Naive B cell (primary cell): ENCODE results near the gene CYP2B6. TPM values are rescaled to one million over a fixed set of nuclear protein-coding genes. Genes with fewer than 3 reads are reported as not detected.
"Not testable (repeated sequence)": the region's sequence is repeated elsewhere in the genome, so short reads cannot be mapped to it uniquely, and the experiment has no call there.

Experiments used
- ATAC-seq, 2 donors: fragments of 150-1000 bp; cut with Tn5 transposase; 2 replicates each; pipeline ENCODE4 v1.10.0; 2021; ENCODE audit warnings: low read depth in 2 of 2, mild to moderate bottlenecking in 2 of 2, moderate library complexity in 2 of 2
- DNase-seq: peaks from one replicate; pipeline ENCODE4 v3.0.0; 2022
- H3K27ac Mint-ChIP-seq, 6 donors: one replicate each; pipeline ENCODE4 v1.8.0; 2020 to 2022; ENCODE audit warnings: mild to moderate bottlenecking in 6 of 6, mixed read lengths in 6 of 6, moderate library complexity in 5 of 6, inconsistent platforms in 2 of 6
- H3K27me3 Mint-ChIP-seq, 3 donors: one replicate each; pipeline ENCODE4 v1.8.0; 2021 to 2022; ENCODE audit warnings: mixed read lengths in 3 of 3, mild to moderate bottlenecking in 1 of 3
- H3K36me3 Mint-ChIP-seq, 2 donors: one replicate each; pipeline ENCODE4 v1.8.0; 2020 to 2022; ENCODE audit warnings: mixed read lengths in 2 of 2, inconsistent platforms in 1 of 2, mild to moderate bottlenecking in 1 of 2
- H3K4me1 Mint-ChIP-seq, 3 donors: one replicate each; pipeline ENCODE4 v1.8.0; 2020 to 2022; ENCODE audit warnings: mixed read lengths in 3 of 3, inconsistent platforms in 1 of 3, mild to moderate bottlenecking in 1 of 3, moderate library complexity in 1 of 3
- H3K4me3 Mint-ChIP-seq, 8 donors: one replicate each; pipeline ENCODE4 v1.8.0; 2020 to 2022; ENCODE audit warnings: mild to moderate bottlenecking in 8 of 8, mixed read lengths in 8 of 8, moderate library complexity in 8 of 8, inconsistent platforms in 2 of 8
- H3K9me3 Mint-ChIP-seq, 7 donors: one replicate each; pipeline ENCODE4 v1.8.0; 2020 to 2022; ENCODE audit warnings: mixed read lengths in 7 of 7, mild to moderate bottlenecking in 5 of 7, inconsistent platforms in 2 of 7, moderate library complexity in 1 of 7
- polyA plus RNA-seq, 6 donors: library from polyadenylated mRNA; unstranded; fragments of 300-500 nt; fragmentation: Illumina TruSeq; gene quantifications; one replicate each; pipeline ENCODE4 v1.2.3, GENCODE V29; 2021; ENCODE audit warnings: low read depth in 6 of 6

The CYP2B6 gene
- polyA plus RNA-seq, 6 donors from 2014 or later: not detected

DNA sequence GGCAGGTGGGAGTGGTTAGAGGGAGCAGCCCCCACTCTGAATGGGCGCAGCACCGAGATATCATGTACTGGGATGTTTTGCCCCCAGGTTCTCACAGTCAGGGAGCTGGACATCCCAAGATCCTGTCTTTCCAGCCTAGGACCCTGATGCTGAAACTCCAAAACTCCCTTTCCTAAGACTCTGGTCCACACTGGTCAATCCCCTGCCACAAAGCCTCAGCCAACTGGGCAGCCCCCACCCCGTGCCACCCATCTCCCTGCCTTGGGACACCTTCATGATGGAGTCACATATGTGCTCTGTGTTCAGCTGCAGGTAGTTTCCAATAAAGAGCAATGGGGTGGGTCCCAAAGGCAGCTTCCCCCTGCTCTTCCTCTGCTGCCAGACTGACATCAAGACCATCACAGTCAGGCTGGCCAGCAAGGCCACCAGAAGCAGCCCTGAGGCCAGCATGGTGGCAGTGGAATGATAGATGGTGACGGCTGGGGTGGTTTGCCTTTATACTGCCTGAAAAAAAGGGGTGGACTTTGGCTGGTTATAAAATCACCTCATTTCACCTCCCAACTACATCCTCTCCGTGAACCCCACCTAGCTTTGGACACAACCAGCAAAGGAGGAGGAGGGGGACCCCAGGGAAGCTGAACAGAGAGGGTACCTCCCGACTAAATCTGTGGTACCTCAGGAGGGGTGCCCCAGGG, 36.3 kb downstream of the CYP2B6 start:
- no peak overlapping the region for H3K27ac Mint-ChIP-seq
- H3K9me3 Mint-ChIP-seq: peaks cover 0 to 7% (median 0%) of the 10 kb centered on the region in 7 donors
- H3K4me3 Mint-ChIP-seq: no peak overlapping the region
- peaks cover 62 to 85% (median 75%) of the 10 kb centered on the region in 3 donors for H3K27me3 Mint-ChIP-seq
- DNase-seq (no peak), ATAC-seq (no peak)
- H3K4me1 Mint-ChIP-seq: no peaks in the 10 kb centered on the region
- H3K36me3 Mint-ChIP-seq: peaks cover 0 to 29% of the 10 kb centered on the region in 2 donors

- Mint-ChIP-seq H3K4me1 (no peaks in the 10 kb centered on the region), H3K9me3 (peaks cover 0 to 11% (median 3%) of the 10 kb centered on the region in 7 donors), H3K27ac (no peak overlapping the region), H3K36me3 (peaks cover 0 to 24% of the 10 kb centered on the region in 2 donors), H3K4me3 (no peak overlapping the region), H3K27me3 (peaks cover 44 to 84% (median 67%) of the 10 kb centered on the region in 3 donors)
- DNase-seq (no peak), ATAC-seq (no peak)
Observed at GRCh38 chr19:41029524-41030432, 38.7 kb downstream of the CYP2B6 start.

- ATAC-seq (no peak), DNase-seq (no peak)
- H3K9me3 Mint-ChIP-seq: peaks cover 0 to 11% (median 3%) of the 10 kb centered on the region in 7 donors
- no peak overlapping the region for H3K27ac Mint-ChIP-seq
- H3K4me1 Mint-ChIP-seq: no peaks in the 10 kb centered on the region
- no peak overlapping the region for H3K4me3 Mint-ChIP-seq
- H3K27me3 Mint-ChIP-seq: peaks cover 46 to 81% (median 67%) of the 10 kb centered on the region in 3 donors
- H3K36me3 Mint-ChIP-seq: peaks cover 0 to 19% of the 10 kb centered on the region in 2 donors
Observed at GRCh38 chr19:41030651-41031050, 39.6 kb downstream of the CYP2B6 start.

GRCh38 chr19:41031916-41032315, 40.8 kb downstream of the CYP2B6 start:
- H3K4me3 Mint-ChIP-seq: no peak overlapping the region
- H3K9me3 Mint-ChIP-seq: peaks cover 0 to 11% (median 3%) of the 10 kb centered on the region in 7 donors
- peaks cover 44 to 77% (median 64%) of the 10 kb centered on the region in 3 donors for H3K27me3 Mint-ChIP-seq
- no peak for ATAC-seq
- H3K4me1 Mint-ChIP-seq: no peaks in the 10 kb centered on the region
- no peak overlapping the region for H3K27ac Mint-ChIP-seq
- DNase-seq: no peak
- peaks cover 0 to 7% of the 10 kb centered on the region in 2 donors for H3K36me3 Mint-ChIP-seq

DNA sequence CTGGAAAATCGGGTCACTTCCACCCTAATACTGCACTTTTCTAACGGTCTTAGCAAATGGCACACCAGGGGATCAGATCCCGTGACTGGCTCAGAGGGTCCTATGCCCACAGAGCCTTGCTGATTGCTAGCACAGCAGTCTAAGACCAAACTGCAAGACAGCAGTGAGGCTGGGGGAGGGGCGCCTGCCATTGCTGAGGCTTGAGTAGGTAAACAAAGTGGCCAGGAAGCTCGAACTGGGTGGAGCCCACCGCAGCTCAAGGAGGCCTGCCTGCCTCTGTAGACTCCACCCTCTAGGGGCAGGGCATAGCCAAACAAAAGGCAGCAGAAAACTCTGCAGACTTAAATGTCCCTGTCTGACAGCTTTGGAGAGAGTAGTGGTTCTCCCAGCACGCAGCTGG, 42.2 kb downstream of the CYP2B6 start:
- H3K4me3 Mint-ChIP-seq, DNase-seq, ATAC-seq, H3K4me1 Mint-ChIP-seq, H3K27ac Mint-ChIP-seq, H3K36me3 Mint-ChIP-seq: not testable (repeated sequence)
- H3K27me3 Mint-ChIP-seq: peaks cover 50 to 71% (median 57%) of the 10 kb centered on the region in 3 donors
- peaks cover 0 to 11% (median 4%) of the 10 kb centered on the region in 7 donors for H3K9me3 Mint-ChIP-seq

- Mint-ChIP-seq H3K36me3 (no peaks in the 10 kb centered on the region), H3K9me3 (peaks cover 0 to 7% (median 0%) of the 10 kb centered on the region in 7 donors), H3K4me3 (no peak overlapping the region), H3K4me1 (no peaks in the 10 kb centered on the region), H3K27ac (no peak overlapping the region), H3K27me3 (peaks cover 19 to 35% (median 29%) of the 10 kb centered on the region in 3 donors)
- ATAC-seq (no peak), DNase-seq (no peak)
Observed at GRCh38 chr19:41039806-41040205, 48.7 kb downstream of the CYP2B6 start.

DNA sequence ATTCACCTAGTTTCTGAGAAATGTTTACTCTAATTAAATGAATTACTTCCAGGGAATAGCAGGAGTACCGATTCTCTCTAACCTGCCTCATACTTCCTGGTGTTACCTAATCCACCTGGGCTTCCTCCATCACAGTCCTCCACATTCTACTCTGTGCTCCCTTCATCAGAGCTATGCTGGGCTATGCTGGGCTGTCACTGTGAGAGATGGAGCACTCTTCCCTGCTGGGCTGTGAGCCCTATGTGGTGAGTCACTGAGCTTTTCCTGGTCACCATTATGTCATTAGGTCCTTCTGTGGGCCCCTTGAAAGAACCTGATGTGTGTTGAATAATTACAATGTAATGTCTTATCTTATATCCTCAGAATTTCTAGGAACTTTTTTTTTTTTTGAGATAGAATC, 54.0 kb downstream of the CYP2B6 start:
- H3K4me1 Mint-ChIP-seq, ATAC-seq, H3K36me3 Mint-ChIP-seq, DNase-seq, H3K4me3 Mint-ChIP-seq, H3K9me3 Mint-ChIP-seq: not testable (repeated sequence)
- Mint-ChIP-seq H3K27ac (peak overlapping the region in 1 of 6 donors; percentile 17), H3K27me3 (peaks cover 33 to 41% (median 40%) of the 10 kb centered on the region in 3 donors)

GRCh38 chr19:41050426-41050825, 59.3 kb downstream of the CYP2B6 start:
- ATAC-seq (no peak), DNase-seq (no peak)
- H3K36me3 Mint-ChIP-seq: no peaks in the 10 kb centered on the region
- H3K9me3 Mint-ChIP-seq: no peaks in the 10 kb centered on the region
- H3K4me3 Mint-ChIP-seq: no peak overlapping the region
- H3K4me1 Mint-ChIP-seq: no peaks in the 10 kb centered on the region
- peaks cover 30 to 66% (median 62%) of the 10 kb centered on the region in 3 donors for H3K27me3 Mint-ChIP-seq
- H3K27ac Mint-ChIP-seq: no peak overlapping the region

DNA sequence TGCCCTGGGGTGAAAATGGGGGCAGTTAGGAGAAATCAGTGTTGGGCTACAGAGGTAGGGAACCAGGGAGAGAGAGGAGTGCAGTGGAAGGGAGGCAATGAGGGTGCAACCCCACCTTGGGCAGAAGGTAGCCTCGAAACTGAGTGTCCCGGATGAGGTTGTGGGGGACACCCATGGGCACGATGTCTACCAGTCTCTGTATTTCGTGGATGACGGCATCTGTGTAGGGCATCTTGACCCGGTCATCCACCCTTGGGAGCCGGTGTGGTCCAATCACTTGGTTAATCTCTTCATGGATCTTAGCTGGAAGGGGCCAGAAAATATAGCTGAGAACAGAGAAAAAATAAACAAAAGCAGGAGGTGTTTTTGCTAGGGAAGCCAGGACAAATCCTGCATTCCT, 61.1 kb downstream of the CYP2B6 start:
- not testable (repeated sequence) for DNase-seq, H3K9me3 Mint-ChIP-seq, H3K27ac Mint-ChIP-seq, H3K4me3 Mint-ChIP-seq, H3K36me3 Mint-ChIP-seq, H3K4me1 Mint-ChIP-seq, ATAC-seq
- peaks cover 25 to 70% (median 52%) of the 10 kb centered on the region in 3 donors for H3K27me3 Mint-ChIP-seq

GRCh38 chr19:41053331-41053730, 62.2 kb downstream of the CYP2B6 start:
- not testable (repeated sequence) for H3K9me3 Mint-ChIP-seq, H3K27ac Mint-ChIP-seq, ATAC-seq, H3K4me3 Mint-ChIP-seq, H3K4me1 Mint-ChIP-seq, DNase-seq, H3K36me3 Mint-ChIP-seq
- peaks cover 24 to 68% (median 49%) of the 10 kb centered on the region in 3 donors for H3K27me3 Mint-ChIP-seq

GRCh38 chr19:41064974-41065569, 74.0 kb downstream of the CYP2B6 start:
- DNase-seq: no peak
- Mint-ChIP-seq H3K36me3 (no peaks in the 10 kb centered on the region), H3K4me3 (peak overlapping the region in 1 of 8 donors; percentile 13), H3K4me1 (no peaks in the 10 kb centered on the region), H3K27ac (no peak overlapping the region), H3K27me3 (peaks cover 30 to 45% (median 45%) of the 10 kb centered on the region in 3 donors), H3K9me3 (peaks cover 0 to 2% (median 0%) of the 10 kb centered on the region in 7 donors)
- no peak for ATAC-seq
